Measurements from ENCODE around the gene COMMD7.

Gene COMMD7

DNA sequence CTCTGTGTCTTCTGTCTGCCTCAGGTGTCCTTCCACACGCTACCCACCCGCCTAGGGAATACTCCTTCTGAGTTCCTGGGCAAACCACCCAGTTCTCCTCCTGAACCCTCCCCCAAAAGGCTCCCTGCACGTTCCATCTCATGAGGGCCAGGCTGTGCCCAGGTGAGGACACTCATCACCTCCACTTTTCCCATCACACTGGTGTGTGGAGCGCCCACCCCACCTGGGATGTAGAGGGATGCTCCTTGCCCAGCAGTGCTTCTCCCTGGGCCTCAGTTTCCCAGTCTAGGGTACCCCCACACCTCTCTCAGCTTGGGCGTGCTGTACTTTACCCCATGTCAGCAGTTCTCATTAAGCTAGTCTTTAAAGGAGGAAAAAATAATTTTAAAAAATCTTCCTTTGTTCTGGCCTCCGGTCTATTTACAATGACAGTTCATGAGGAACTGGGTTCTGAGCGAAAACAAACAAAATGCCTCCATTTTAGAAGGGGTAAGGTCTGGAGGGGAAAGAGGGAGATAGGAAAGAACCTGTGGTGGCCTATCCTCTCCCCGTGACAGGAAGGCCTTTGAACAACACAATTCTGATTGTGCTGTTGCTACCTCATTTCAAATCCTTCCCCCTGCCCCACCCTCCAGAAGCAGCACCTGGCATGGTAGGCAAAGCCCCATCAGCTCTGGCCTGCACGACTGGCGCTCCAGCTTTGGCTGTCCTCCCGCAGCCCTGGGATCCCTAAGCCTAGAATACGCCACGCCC is 67.9 kb downstream of the COMMD7 start:
- Histone ChIP-seq H3K36me3 (ENCODE audit: control insufficient read depth, insufficient read depth, low read length) (no peaks in the 10 kb centered on the region), H3K4me1 (ENCODE audit: control insufficient read depth, insufficient read depth, low read length) (no peaks in the 10 kb centered on the region), H3K27ac (ENCODE audit: low read depth, low read length) (no peak overlapping the region), H3K27me3 (ENCODE audit: control insufficient read depth, insufficient read depth, low read length) (no peaks in the 10 kb centered on the region), H3K4me3 (ENCODE audit: low read length) (no peak overlapping the region), H3K9ac (ENCODE audit: low read length) (no peak overlapping the region)

DNA sequence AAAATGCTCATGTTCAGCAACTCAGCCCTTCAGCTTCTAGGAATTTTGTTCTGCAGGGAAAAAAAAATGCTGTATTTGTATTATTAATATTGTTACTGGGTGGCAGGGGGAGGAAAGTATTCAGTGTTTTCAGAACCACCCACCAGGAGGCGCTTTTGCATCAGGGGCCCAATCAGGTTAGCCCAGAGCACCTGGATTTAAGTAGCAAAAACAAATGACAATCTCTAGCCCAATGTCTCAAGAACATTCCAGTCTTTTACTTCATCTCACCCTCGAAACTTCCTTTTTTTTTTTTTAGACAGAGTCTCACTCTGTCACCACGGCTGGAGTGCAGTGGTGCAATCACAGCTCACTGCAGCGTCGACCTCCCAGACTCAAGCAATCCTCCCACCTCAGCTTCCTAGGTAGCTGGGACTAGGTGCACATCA is 68.9 kb downstream of the COMMD7 start:
- Histone ChIP-seq H3K27me3 (ENCODE audit: control insufficient read depth, insufficient read depth, low read length) (no peaks in the 10 kb centered on the region), H3K4me1 (ENCODE audit: control insufficient read depth, insufficient read depth, low read length) (no peaks in the 10 kb centered on the region), H3K36me3 (ENCODE audit: control insufficient read depth, insufficient read depth, low read length) (no peaks in the 10 kb centered on the region), H3K4me3 (ENCODE audit: low read length) (no peak overlapping the region), H3K27ac (ENCODE audit: low read depth, low read length) (no peak overlapping the region), H3K9ac (ENCODE audit: low read length) (no peak overlapping the region)

DNA sequence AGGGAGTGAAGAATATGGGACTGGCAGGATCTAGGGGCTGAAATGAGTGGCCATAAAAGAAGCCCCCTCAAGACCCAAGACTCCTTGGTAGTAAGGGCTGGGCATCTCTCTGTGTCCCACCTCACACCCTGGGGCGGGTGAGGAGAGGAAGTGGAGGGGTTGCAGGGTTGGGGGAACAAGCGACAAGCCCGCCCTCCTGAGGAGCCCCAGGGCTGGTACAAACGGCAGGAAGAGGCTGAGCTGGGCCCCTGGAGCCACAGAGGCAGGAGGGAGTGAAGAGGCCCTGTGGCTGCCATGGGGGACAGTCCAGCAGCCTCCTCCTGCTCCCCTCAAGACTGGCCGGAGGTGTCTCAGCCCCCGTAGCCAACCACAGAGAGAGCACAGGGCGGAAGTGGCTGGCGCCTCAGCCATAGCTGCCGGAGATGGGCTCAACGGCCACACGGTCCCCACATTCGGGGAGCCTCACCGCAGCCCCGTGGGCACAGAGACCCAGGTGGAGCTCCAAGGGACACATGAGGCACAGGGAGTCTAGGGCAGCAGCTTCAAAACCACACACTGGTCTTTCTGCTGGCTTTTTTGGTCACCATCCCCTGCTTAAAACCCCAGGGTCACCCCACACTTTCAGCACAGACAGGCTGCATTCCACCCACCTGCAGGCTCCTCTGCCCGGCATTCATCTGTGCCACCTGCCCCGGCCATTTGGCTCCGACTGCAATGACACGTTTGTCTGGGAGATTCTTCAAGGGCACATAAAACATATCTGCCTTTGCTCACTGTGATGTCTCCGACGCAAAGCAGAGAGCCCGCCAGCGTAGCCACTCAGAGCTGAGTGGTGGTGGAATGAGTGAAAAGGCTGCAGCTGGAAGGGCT is 70.0 kb downstream of the COMMD7 start:
- no peaks in the 10 kb centered on the region for H3K4me1 ChIP-seq (ENCODE audit: control insufficient read depth, insufficient read depth, low read length)
- H3K27me3 ChIP-seq (ENCODE audit: control insufficient read depth, insufficient read depth, low read length), result no peaks in the 10 kb centered on the region
- H3K9ac ChIP-seq (ENCODE audit: low read length), result no peak overlapping the region
- H3K4me3 ChIP-seq (ENCODE audit: low read length), result no peak overlapping the region
- H3K36me3 ChIP-seq (ENCODE audit: control insufficient read depth, insufficient read depth, low read length), result no peaks in the 10 kb centered on the region
- H3K27ac ChIP-seq (ENCODE audit: low read depth, low read length), result no peak overlapping the region

DNA sequence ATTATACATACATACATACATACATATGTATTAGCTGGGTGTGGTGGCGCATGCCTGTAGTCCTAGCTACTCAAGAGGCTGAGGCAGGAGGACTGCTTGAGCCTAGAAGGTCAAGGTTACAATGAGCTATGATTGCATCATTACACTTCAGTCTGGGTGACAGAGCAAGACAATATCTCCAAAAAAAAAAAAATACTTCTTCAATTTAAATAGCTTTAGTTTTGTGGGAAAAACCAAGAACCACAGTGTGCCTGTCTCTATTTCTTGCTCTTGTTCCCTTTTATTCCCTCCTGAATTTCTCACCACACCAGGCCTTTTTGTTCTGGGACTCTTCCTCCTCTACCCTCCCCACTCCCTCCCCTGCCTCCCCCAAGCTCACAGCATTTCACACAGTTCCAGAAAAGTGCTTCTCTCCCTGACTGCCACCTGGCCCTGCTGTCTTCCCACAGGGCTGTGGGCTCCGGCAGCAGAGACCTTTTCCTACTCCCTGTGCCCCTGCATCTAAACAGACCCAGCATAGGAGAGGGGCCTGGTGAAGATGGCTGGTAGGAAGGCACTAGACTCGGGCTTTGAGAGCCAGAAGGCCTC is 70.8 kb downstream of the COMMD7 start:
- no peaks in the 10 kb centered on the region for H3K4me1 ChIP-seq (ENCODE audit: control insufficient read depth, insufficient read depth, low read length)
- no peaks in the 10 kb centered on the region for H3K36me3 ChIP-seq (ENCODE audit: control insufficient read depth, insufficient read depth, low read length)
- no peak overlapping the region for H3K27ac ChIP-seq (ENCODE audit: low read depth, low read length)
- H3K9ac ChIP-seq (ENCODE audit: low read length), result no peak overlapping the region
- H3K27me3 ChIP-seq (ENCODE audit: control insufficient read depth, insufficient read depth, low read length), result no peaks in the 10 kb centered on the region
- H3K4me3 ChIP-seq (ENCODE audit: low read length), result no peak overlapping the region

DNA sequence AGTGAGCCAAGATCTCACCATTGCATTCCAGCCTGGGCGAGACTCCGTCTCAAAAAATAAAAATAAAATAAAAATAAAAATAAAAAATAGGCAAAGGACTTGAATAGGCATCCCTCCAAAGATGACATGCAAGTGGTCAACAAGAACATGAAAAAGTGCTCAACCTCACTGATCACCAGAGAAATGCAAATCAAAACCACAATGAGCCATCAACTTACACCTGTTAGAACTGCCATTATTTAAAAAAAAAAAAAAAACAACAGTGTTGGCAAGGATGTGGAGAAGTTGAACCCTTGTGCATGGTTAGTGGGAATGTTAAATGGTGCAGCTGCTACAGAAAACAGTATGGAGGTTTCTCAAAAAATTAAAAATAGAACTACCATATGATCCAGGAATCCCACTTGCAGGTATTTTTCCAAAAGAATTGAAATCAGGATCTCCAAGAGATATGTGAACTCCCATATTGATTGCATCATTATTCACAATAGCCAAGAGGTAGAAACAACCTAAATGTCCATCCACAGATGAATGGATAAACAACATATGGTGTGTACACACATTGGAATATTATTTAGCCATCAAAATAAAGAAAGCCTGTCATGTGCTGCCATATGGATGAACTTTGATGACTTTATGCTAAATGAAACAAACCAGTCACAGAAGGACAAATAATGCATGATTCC is 72.4 kb downstream of the COMMD7 start:
- no peak overlapping the region for H3K4me3 ChIP-seq (ENCODE audit: low read length)

DNA sequence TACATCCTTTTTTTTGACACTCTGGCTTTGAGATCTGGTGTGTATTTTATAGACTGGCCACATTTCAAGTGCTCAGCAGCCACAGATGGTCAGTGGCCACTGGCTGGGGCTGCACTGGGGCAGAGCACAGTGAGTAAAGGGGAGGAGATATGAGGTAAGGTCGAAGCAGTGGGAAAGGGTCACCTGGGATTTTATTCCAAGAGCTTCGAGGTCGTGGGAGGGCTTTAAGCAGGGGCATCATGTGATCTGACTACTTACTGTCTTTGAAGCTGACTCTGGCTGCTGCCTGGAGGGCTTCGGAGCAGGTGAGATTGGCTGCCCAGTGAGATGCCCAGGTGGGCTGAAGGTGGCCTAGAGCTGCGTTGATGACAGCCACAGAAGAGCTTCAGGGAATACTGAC is 76.2 kb downstream of the COMMD7 start:
- Histone ChIP-seq H3K9ac (ENCODE audit: low read length) (no peak overlapping the region), H3K4me1 (ENCODE audit: control insufficient read depth, insufficient read depth, low read length) (no peaks in the 10 kb centered on the region), H3K27ac (ENCODE audit: low read depth, low read length) (no peak overlapping the region), H3K27me3 (ENCODE audit: control insufficient read depth, insufficient read depth, low read length) (no peaks in the 10 kb centered on the region), H3K4me3 (ENCODE audit: low read length) (no peak overlapping the region), H3K36me3 (ENCODE audit: control insufficient read depth, insufficient read depth, low read length) (no peaks in the 10 kb centered on the region)

More for the DNA sequence above, 72.4 kb downstream of the COMMD7 start:
- H3K27ac ChIP-seq (ENCODE audit: low read depth, low read length), result no peak overlapping the region
- H3K36me3 ChIP-seq (ENCODE audit: control insufficient read depth, insufficient read depth, low read length), result no peaks in the 10 kb centered on the region
- no peaks in the 10 kb centered on the region for H3K27me3 ChIP-seq (ENCODE audit: control insufficient read depth, insufficient read depth, low read length)
- no peak overlapping the region for H3K9ac ChIP-seq (ENCODE audit: low read length)
- no peaks in the 10 kb centered on the region for H3K4me1 ChIP-seq (ENCODE audit: control insufficient read depth, insufficient read depth, low read length)

DNA sequence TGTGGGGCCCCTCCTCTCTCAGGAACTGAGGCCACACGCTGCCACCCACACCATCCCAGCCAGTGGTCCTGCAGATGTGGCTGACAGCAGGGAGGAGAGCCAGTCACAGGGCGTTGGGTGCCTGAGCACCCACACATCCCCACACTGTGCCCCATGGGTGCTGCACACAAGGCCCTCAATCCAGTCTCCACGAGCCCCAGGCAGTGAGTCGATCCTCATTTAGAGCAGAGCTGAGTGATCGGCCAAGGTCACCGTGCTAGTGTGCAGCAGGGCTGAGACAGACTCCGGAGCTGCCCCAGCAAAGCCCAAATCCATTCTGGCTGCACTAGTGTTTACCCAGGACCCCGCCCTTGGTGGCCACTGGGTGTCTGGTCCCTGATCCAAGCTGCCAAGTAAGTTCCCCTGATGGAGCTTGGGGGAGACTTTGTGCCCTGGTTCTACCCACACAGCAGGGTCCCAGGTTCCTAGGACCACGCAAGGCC is 78.5 kb downstream of the COMMD7 start:
- Histone ChIP-seq H3K27ac (ENCODE audit: low read depth, low read length) (no peak overlapping the region), H3K27me3 (ENCODE audit: control insufficient read depth, insufficient read depth, low read length) (no peaks in the 10 kb centered on the region), H3K4me1 (ENCODE audit: control insufficient read depth, insufficient read depth, low read length) (no peaks in the 10 kb centered on the region), H3K4me3 (ENCODE audit: low read length) (no peak overlapping the region), H3K36me3 (ENCODE audit: control insufficient read depth, insufficient read depth, low read length) (no peaks in the 10 kb centered on the region), H3K9ac (ENCODE audit: low read length) (no peak overlapping the region)

DNA sequence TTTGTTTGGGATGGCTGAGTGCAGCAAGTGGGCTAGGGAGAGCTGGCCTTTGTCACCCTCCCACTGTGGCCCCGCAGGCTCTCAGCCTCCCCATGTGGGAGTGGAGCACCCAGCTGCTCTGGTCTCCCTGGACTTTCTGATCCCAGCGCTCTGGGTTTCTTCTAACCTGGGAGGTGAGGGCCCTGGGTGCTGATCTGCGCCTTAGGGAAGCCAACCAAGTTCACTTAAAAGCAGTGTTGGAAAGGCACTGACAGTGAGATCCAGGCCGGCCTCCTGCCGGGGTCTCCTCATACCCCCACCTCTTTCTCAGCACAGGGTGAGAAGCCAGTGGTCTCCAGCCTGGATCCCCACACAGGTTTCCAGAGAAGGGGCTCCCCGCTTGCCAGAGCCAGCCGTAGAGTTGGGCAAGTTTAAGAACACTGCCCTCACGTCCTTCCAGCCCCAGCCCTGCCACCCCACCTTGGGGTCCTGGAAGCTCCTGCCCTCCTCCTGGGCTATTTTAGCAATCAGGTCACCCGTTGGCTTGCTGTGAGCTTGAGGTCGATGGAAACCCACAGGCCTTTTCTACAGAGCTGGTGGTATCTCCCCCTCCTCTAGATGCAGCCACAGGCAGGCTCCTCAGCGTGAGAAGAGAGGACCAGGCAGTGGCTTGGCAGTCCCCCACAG is 79.1 kb downstream of the COMMD7 start:
- H3K4me1 ChIP-seq (ENCODE audit: control insufficient read depth, insufficient read depth, low read length), result no peaks in the 10 kb centered on the region
- no peak overlapping the region for H3K4me3 ChIP-seq (ENCODE audit: low read length)
- H3K9ac ChIP-seq (ENCODE audit: low read length), result no peak overlapping the region
- H3K27ac ChIP-seq (ENCODE audit: low read depth, low read length), result no peak overlapping the region
- no peaks in the 10 kb centered on the region for H3K27me3 ChIP-seq (ENCODE audit: control insufficient read depth, insufficient read depth, low read length)
- H3K36me3 ChIP-seq (ENCODE audit: control insufficient read depth, insufficient read depth, low read length), result no peaks in the 10 kb centered on the region

DNA sequence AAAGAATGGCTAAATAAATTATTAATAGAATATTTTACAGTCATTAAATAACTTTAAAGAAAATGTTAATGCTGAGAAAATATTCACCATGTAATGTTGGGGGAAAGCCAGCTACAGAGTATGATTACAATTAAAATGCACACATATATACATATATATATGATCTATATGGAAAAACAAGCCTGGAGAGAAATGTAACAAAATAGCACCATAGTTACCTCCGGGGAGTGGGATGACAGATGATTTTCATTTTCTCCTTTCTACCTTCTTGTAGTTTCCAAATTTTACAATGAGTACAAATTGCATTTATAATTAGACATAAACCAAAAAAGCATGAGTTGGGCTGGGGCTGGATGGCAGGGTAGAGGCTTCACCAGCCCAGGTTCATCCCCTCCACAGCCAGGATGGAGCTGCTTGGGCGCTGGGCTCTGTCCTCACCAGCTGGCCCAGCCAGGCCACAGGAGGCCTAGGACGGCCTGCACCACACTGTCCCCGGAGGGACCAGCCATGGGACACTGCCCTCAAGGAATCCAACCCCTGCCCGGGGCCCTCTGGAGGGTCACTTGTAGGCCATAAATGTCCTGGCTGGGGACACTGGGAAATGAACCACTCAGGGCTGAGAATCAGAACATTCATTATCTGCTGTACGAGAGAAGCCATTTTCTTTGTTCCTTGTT is 79.8 kb downstream of the COMMD7 start:
- Histone ChIP-seq H3K36me3 (ENCODE audit: control insufficient read depth, insufficient read depth, low read length) (no peaks in the 10 kb centered on the region), H3K9ac (ENCODE audit: low read length) (no peak overlapping the region), H3K4me1 (ENCODE audit: control insufficient read depth, insufficient read depth, low read length) (no peaks in the 10 kb centered on the region), H3K4me3 (ENCODE audit: low read length) (no peak overlapping the region), H3K27ac (ENCODE audit: low read depth, low read length) (no peak overlapping the region), H3K27me3 (ENCODE audit: control insufficient read depth, insufficient read depth, low read length) (no peaks in the 10 kb centered on the region)

DNA sequence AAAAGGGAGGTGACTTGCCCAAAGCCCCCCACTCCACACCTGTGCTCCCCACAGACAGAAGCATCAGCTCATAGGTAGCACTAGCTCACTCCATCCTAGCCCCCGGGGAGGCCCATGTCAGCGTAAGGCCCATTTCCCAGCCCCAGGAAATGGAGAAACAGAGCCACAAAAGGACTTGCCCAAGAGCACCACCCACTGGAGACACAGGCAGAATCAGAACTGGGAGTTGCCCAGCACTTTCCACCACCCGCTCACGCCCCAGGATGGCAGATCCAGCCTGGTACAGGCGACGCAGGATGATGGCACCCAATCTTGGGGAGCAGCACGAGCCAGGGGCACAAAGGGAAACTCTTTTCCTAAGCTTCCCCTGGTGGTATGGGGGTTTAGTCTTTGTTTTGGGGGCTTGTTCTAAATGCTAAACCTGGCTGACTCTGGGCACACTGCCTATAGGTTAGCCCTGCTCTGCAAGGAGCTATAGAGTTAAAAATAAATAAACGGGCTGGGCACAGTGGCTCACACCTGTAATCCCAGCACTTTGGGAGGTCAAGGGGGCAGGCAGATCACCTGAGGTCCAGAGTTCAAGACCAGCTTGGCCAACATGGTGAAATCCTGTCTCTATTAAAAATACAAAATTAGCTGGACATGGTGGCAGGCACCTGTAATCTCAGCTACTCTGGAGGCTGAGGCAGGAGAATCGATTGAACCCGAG is 81.3 kb downstream of the COMMD7 start:
- Histone ChIP-seq H3K9ac (ENCODE audit: low read length) (no peak overlapping the region), H3K27me3 (ENCODE audit: control insufficient read depth, insufficient read depth, low read length) (no peaks in the 10 kb centered on the region), H3K4me1 (ENCODE audit: control insufficient read depth, insufficient read depth, low read length) (no peaks in the 10 kb centered on the region), H3K4me3 (ENCODE audit: low read length) (no peak overlapping the region), H3K36me3 (ENCODE audit: control insufficient read depth, insufficient read depth, low read length) (no peaks in the 10 kb centered on the region), H3K27ac (ENCODE audit: low read depth, low read length) (no peak overlapping the region)

DNA sequence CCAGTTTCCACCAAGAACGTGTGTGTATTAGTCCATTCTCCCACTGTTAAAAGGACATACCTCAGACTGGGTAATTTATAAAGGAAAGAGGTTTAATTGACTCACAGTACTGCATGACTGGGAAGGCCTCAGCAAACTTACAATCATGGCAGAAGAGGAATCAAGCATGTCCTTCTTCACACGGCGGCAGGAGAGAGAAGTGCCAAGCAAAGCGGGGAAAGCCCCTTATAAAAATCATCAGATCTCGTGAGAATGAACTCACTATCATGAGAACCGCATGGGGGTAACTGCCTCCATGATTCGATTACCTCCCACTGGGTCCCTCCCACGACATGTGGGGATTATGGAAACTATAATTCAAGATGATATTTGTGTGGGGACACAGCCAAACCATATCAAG is 82.6 kb downstream of the COMMD7 start:
- Histone ChIP-seq H3K27ac (ENCODE audit: low read depth, low read length) (no peak overlapping the region), H3K27me3 (ENCODE audit: control insufficient read depth, insufficient read depth, low read length) (no peaks in the 10 kb centered on the region), H3K4me1 (ENCODE audit: control insufficient read depth, insufficient read depth, low read length) (no peaks in the 10 kb centered on the region), H3K36me3 (ENCODE audit: control insufficient read depth, insufficient read depth, low read length) (no peaks in the 10 kb centered on the region), H3K9ac (ENCODE audit: low read length) (no peak overlapping the region), H3K4me3 (ENCODE audit: low read length) (no peak overlapping the region)

Measured in rectal smooth muscle tissue (tissue), 1 donor.